Skin of body (tissue), 2 donors: Measurements from ENCODE around the gene VAMP1. TPM values are rescaled to one million over a fixed set of nuclear protein-coding genes. Genes with fewer than 3 reads are reported as not detected.
A peak's percentile ranks its signal among the peaks of the same experiment; 100 is the strongest.
"Not testable (repeated sequence)": the region's sequence is repeated elsewhere in the genome, so short reads cannot be mapped to it uniquely, and the experiment has no call there.

Experiments used
- DNase-seq: peaks from one replicate; lab custom pipeline; 2025; lab: John Stamatoyannopoulos, UW
- total RNA-seq: library from RNA; depleted of rRNA; stranded (reverse); fragments of >200 nt; gene quantifications from one replicate; pipeline ENCODE4 v1.2.3, GENCODE V29; 2014

Gene VAMP1
- total RNA-seq, 1 donor from 2014 or later: 7.0 TPM

GRCh38 chr12:6451348-6452244 lies 18.9 kb downstream of the VAMP1 start, which contains the start of gene TAPBPL:
TAPBPL (plus strand) TSS chr12:6452042; CDS start chr12:6452249, 207 bp downstream.
- DNase-seq: peak; percentile 86

- no peak for DNase-seq
These were observed 19.6 kb downstream of the VAMP1 start for GRCh38 chr12:6450869-6451347.

- no peak for DNase-seq
These were observed 20.2 kb downstream of the VAMP1 start for GRCh38 chr12:6450091-6450868.

DNA sequence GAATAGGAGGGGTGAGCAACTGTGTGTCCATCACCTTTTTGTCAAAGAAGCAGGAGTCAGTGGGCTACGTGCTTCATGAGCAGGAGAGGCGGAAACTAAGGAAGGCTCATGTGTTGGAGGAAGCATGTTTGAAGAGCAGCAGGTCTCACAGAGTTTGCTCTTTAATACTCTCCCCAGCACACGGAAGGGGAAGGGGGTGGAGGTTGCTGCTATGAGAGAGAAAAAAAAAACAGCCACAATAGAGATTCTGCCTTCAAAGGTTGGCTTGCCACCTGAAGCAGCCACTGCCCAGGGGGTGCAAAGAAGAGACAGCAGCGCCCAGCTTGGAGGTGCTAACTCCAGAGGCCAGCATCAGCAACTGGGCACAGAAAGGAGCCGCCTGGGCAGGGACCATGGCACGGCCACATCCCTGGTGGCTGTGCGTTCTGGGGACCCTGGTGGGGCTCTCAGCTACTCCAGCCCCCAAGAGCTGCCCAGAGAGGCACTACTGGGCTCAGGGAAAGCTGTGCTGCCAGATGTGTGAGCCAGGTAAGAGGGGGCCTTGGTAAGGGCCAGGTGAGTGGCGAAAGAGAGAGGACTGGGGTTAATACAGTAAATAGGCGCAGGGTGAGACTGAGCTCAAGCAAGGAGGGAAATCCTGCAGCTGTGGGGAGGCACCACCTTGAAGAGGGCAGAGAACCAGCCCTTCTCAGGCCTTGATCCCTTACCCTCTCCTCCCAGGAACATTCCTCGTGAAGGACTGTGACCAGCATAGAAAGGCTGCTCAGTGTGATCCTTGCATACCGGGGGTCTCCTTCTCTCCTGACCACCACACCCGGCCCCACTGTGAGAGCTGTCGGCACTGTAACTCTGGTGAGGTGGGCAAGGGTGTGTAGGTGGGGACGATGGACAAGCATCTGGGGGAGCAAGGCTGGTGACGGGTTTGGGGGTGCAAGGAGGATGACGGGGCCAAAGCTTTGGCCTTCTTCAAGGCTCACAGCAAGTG lies 25.5 kb downstream of the VAMP1 start, which contains the start of gene CD27:
CD27 (plus strand) TSS at position 252 of the 985 bp plus-strand sequence; CDS start at position 393, 141 bp downstream.
- DNase-seq: no peak

GRCh38 chr12:6444031-6444430 lies 26.4 kb downstream of the VAMP1 start:
- DNase-seq: no peak

DNA sequence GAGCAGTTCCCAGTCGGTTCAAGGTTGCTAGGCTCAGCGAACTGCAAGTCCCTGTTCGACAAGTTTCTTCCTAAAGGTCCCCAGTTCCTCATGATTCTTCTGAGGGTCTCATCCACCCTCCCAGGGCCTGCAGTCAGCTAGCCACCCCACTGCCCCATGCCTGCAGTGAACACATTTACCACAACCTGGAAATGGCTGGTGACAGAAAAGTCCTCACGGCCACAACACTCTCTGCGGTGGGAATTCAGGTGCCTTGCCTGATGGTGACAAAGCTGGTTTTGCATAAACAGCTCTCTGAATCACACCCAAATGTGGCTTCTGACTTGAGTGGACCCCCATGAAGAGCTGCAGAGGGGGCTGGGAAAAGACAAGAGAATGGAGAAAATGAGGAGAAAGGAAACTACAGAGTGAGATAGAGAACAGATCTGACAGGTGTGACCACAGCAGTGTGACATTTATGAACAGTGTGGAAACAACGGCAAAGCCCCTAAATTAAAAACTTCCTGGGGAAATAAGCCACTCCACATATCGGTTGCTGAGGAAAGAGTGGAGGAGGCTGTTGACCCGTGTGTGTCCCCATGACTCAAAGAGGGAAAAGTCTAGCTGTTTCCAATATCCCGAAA lies 27.0 kb downstream of the VAMP1 start:
- no peak for DNase-seq

GRCh38 chr12:6442836-6443235 lies 27.6 kb downstream of the VAMP1 start:
- no peak for DNase-seq

- no peak for DNase-seq
These were observed 30.1 kb downstream of the VAMP1 start for GRCh38 chr12:6440391-6440790.

GRCh38 chr12:6438345-6438744 lies 32.1 kb downstream of the VAMP1 start:
- DNase-seq: no peak

GRCh38 chr12:6437586-6437985 lies 32.9 kb downstream of the VAMP1 start:
- no peak for DNase-seq

DNA sequence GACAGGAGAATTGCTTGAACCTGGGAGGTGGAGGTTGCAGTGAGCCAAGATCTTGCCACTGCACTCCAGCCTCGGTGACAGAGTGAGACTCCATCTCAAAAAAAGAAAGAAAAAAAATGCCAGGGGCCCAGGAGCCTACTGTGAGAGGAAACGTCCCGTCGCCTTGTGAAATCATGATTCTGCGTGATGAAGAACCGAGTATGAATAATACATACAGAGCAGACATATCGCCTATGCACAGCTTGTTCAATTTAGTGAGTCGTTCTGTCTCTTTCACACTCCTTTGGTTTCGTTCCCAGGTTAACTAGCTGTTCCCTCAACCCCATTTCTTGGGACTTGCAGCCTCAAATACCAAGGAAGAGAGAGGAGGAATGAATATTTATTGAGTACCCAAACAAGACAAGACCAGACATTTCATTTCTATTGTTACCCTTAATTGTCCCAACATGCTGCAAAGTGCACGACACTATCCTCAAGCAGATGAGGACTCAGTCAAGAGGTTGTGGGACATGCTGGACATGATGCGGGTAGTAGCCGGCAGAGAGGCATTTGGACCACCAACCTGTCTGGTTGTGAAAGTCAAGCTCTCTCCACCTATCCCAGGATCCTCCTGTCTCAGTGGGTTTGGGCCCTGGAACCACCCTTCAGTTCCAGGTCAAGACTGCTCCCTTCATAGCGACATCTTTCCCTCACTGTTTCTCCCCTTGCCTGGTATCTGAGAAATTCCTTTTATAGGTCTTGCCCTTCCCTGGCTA lies 34.3 kb downstream of the VAMP1 start:
- DNase-seq: no peak

DNA sequence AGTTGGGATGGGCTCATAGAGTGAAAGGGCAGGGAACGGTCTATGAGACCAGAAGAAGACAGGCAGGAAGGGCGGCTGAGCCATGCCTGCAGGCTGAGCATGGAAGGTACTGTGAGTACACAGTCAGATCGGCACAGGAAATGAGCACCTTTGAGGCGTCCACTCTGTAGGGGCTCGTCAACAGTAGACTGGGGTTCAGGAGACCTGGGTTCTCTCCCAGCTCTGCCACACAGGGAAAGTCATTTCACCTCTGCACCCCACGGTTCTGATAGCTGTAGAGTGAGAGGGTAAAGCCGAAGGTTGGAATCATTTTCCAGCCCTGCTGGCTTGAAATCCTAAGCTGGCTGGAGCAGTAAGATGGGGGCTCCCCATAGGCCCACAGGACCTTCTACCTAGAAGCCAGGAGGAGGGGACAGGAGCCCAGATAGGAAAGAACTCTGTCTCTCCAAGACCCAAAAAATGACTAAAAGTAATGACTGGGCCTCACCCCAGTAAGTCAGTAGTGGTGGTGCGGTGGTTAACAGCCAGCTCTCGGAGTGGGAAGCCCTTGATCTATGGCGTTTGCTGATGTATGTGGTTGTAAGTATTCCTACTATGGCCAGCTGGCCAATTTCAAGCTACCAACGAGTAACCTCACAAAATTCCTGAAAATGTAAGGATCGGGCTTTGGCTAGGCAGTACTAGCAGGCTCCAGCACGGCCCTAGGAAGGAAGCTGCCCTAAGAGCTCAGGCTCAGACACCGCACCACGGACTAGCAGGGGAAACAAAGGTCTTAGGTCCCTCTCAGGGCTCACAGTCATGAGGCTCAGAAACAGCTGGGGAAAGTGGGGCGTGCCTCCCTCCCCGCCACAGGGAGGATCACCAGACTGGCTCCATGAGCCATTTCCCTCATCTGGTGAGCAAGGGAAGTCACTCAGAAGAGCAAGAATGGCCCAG lies 36.0 kb downstream of the VAMP1 start:
- no peak for DNase-seq

GRCh38 chr12:6432991-6433390 lies 37.5 kb downstream of the VAMP1 start:
- DNase-seq: no peak

DNA sequence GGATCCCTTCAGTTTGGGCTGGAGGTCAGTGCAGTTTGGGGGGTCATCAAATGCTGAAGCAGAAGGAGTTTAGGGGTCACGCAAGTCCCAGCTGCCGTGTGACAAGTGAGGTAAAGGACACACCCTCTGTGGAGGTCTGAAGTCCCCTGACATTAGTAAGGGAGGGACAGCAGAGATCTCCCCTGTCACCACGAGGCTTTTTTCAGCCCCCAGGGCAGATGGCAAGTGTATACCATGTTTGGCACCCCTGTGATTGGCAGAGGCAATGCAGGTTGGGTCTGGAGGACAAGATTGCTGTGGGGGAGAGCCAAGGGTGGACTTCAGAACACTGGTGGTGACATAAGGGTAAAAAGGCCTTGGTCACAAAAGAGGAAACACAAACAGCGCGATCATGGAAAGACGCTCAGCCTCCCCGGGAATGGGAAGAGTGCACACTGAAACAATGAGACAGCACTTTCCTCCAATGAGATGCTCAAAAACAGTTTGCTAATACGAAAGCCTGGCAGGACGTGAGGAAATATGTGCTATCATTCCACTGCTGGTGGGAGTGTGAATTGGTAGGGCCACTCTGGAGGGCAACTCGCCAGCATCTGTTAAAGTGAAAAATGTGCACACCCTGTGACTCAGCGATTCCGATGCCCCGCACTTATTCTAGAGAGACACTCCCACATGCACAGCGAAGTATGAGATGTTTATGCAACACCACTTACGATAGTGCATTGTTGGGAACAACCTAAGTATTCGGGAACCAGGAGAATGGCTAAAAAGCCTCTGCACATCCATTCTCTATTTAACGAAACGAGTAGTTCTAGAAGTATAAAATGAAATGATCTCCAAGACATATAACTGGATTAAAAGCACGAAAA lies 40.1 kb downstream of the VAMP1 start:
- peak; percentile 54 for DNase-seq

DNA sequence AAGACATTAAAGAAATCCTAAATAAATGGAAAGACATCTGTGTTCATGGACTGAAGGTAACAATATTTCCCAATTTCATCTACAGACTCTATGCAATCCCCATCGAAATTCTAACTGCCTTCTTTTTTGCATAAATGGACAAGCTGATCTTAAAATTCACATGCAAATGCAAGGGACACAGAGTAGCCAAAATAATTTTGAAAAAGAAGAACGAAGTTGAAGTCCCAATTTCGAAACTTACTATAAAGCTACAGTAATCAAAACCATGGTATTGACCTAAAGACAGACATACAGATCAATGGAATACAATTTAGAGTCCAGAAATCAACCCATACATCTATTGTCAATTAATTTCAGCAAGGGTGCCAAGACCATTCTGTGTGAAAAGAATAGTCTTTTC lies 42.2 kb downstream of the VAMP1 start:
- no peak for DNase-seq

- DNase-seq: not testable (repeated sequence)
These were observed 42.7 kb downstream of the VAMP1 start for GRCh38 chr12:6427796-6428195.

DNA sequence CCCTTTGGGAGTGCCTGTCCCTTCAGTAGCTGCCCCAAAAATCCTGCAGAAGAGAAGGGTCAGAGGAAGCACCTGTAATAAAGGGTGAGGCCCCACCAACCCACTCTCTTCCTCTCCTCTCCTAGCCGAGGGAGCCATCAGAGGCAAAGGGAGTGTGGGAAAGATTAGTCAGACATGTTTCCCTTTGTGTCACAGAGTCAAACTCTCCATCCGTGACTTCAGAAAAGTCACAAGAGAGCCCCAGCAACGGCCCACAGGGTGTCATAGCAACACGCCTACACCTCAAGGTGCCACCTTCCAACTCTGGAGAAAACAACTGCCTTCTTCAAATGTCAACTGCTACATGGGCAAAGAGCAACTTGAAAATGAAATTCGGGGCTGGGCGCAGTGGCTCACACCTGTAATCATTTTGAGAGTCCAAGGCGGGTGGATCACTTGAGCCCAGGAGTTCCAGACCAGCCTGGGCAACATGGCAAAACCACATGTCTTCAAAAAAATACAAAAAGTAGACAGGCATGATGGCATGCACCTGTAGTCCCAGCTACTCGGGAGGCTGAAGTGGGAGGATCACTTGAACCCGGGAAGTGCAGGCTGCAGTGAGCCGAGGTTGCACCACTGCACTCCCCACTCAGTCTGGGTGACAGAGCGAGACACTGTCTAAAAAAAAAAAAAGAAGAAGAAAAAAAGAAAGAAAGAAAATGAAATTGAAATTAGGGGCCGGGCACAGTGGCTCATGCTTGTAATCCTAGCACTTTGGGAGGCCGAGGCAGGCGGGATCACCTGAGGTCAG lies 43.4 kb downstream of the VAMP1 start:
- DNase-seq: no peak
